ENCODE data around the gene TBC1D2B. TPM values are rescaled to one million over a fixed set of nuclear protein-coding genes. Genes with fewer than 3 reads are reported as not detected.

The TBC1D2B gene
- total RNA-seq, 2 donors from 2014 or later = 54.0 to 58.5 TPM

GRCh38 chr15:78041946-78042345 lies 35.6 kb downstream of the TBC1D2B start:
- ATAC-seq (ENCODE audit: insufficient number of reproducible peaks, low FRiP score, low read depth) (no peak), DNase-seq (ENCODE audit: low spot score) (no peak)
- Histone ChIP-seq H3K27ac (no peak overlapping the region), H3K36me3 (peaks cover 7% of the 10 kb centered on the region), H3K4me1 (ENCODE audit: control insufficient read depth in 1 of 2, low read depth in 2 of 2) (peaks cover 0 to 3% of the 10 kb centered on the region in 2 donors), H3K27me3 (replicated peaks; ENCODE audit: insufficient read depth) (no peaks in the 10 kb centered on the region), H3K9me3 (no peaks in the 10 kb centered on the region), H3K4me3 (no peak overlapping the region)
- TF ChIP-seq CTCF (IDR thresholded peaks at IDR 0.05) = no peak

- H3K36me3 ChIP-seq = peaks cover 7% of the 10 kb centered on the region
- H3K4me1 ChIP-seq (ENCODE audit: control insufficient read depth in 1 of 2, low read depth in 2 of 2) = peaks cover 5 to 7% of the 10 kb centered on the region in 2 donors
- no peak for ATAC-seq (ENCODE audit: insufficient number of reproducible peaks, low FRiP score, low read depth)
- no peak overlapping the region for H3K27ac ChIP-seq
- no peaks in the 10 kb centered on the region for H3K27me3 ChIP-seq (replicated peaks; ENCODE audit: insufficient read depth)
- TF ChIP-seq CTCF (IDR thresholded peaks at IDR 0.05) = no peak
- H3K9me3 ChIP-seq = no peaks in the 10 kb centered on the region
- no peak overlapping the region for H3K4me3 ChIP-seq
- no peak for DNase-seq (ENCODE audit: low spot score)
Measured at GRCh38 chr15:78040653-78041244, 36.8 kb downstream of the TBC1D2B start.

- Histone ChIP-seq H3K27ac (no peak overlapping the region), H3K27me3 (replicated peaks; ENCODE audit: insufficient read depth) (no peaks in the 10 kb centered on the region), H3K4me1 (ENCODE audit: control insufficient read depth in 1 of 2, low read depth in 2 of 2) (peaks cover 17 to 28% of the 10 kb centered on the region in 2 donors), H3K36me3 (peaks cover 4% of the 10 kb centered on the region), H3K9me3 (no peaks in the 10 kb centered on the region), H3K4me3 (no peak overlapping the region)
- TF ChIP-seq CTCF (IDR thresholded peaks at IDR 0.05) = no peak
- ATAC-seq (ENCODE audit: insufficient number of reproducible peaks, low FRiP score, low read depth) (no peak), DNase-seq (ENCODE audit: low spot score) (no peak)
Measured at GRCh38 chr15:78038585-78039247, 38.8 kb downstream of the TBC1D2B start.

- no peak for TF ChIP-seq CTCF (IDR thresholded peaks at IDR 0.05)
- ATAC-seq (ENCODE audit: insufficient number of reproducible peaks, low FRiP score, low read depth) (no peak), DNase-seq (ENCODE audit: low spot score) (no peak)
- Histone ChIP-seq H3K9me3 (no peaks in the 10 kb centered on the region), H3K27me3 (replicated peaks; ENCODE audit: insufficient read depth) (no peaks in the 10 kb centered on the region), H3K36me3 (no peaks in the 10 kb centered on the region), H3K4me1 (ENCODE audit: control insufficient read depth in 1 of 2, low read depth in 2 of 2) (peaks cover 17 to 28% of the 10 kb centered on the region in 2 donors), H3K4me3 (no peak overlapping the region), H3K27ac (no peak overlapping the region)
Measured at GRCh38 chr15:78037779-78038305, 39.7 kb downstream of the TBC1D2B start.

- no peak overlapping the region for H3K27ac ChIP-seq
- no peak for DNase-seq (ENCODE audit: low spot score)
- H3K36me3 ChIP-seq = no peaks in the 10 kb centered on the region
- TF ChIP-seq CTCF (IDR thresholded peaks at IDR 0.05) = no peak
- H3K9me3 ChIP-seq = no peaks in the 10 kb centered on the region
- no peaks in the 10 kb centered on the region for H3K27me3 ChIP-seq (replicated peaks; ENCODE audit: insufficient read depth)
- ATAC-seq (ENCODE audit: insufficient number of reproducible peaks, low FRiP score, low read depth) = no peak
- no peak overlapping the region for H3K4me3 ChIP-seq
- H3K4me1 ChIP-seq (ENCODE audit: control insufficient read depth in 1 of 2, low read depth in 2 of 2) = peaks cover 17 to 28% of the 10 kb centered on the region in 2 donors
Measured at GRCh38 chr15:78037328-78037727, 40.2 kb downstream of the TBC1D2B start.
